ENCODE measurements around the gene HSPH1.
"Not testable (repeated sequence)": the region's sequence is repeated elsewhere in the genome, so short reads cannot be mapped to it uniquely, and the experiment has no call there.

HSPH1 gene

GRCh38 chr13:31097911-31098434, 63.7 kb downstream of the HSPH1 start:
- H3K36me3 ChIP-seq (ENCODE audit: insufficient read depth, low read length); H3K4me1 ChIP-seq (ENCODE audit: control insufficient read depth, insufficient read depth, low read length, unreplicated experiment); H3K79me2 ChIP-seq (ENCODE audit: control insufficient read depth, insufficient read depth, low read length, unreplicated experiment); H3K27ac ChIP-seq (ENCODE audit: low read depth, low read length); H2AFZ ChIP-seq (ENCODE audit: low read length, unreplicated experiment); H3K4me3 ChIP-seq (ENCODE audit: low read depth, low read length): not testable (repeated sequence)
- H3K27me3 ChIP-seq (ENCODE audit: insufficient read depth, low read length) = peaks cover 60% of the 10 kb centered on the region

GRCh38 chr13:31096654-31097302, 64.9 kb downstream of the HSPH1 start:
- no peaks in the 10 kb centered on the region for H3K4me1 ChIP-seq (ENCODE audit: control insufficient read depth, insufficient read depth, low read length, unreplicated experiment)
- no peaks in the 10 kb centered on the region for H3K79me2 ChIP-seq (ENCODE audit: control insufficient read depth, insufficient read depth, low read length, unreplicated experiment)
- no peak overlapping the region for H3K4me3 ChIP-seq (ENCODE audit: low read depth, low read length)
- no peak overlapping the region for H3K27ac ChIP-seq (ENCODE audit: low read depth, low read length)
- no peaks in the 10 kb centered on the region for H3K36me3 ChIP-seq (ENCODE audit: insufficient read depth, low read length)
- H2AFZ ChIP-seq (ENCODE audit: low read length, unreplicated experiment) = no peak overlapping the region
- peaks cover 59% of the 10 kb centered on the region for H3K27me3 ChIP-seq (ENCODE audit: insufficient read depth, low read length)

GRCh38 chr13:31094331-31095015, 67.2 kb downstream of the HSPH1 start:
- peaks cover 37% of the 10 kb centered on the region for H3K27me3 ChIP-seq (ENCODE audit: insufficient read depth, low read length)
- no peaks in the 10 kb centered on the region for H3K4me1 ChIP-seq (ENCODE audit: control insufficient read depth, insufficient read depth, low read length, unreplicated experiment)
- H3K4me3 ChIP-seq (ENCODE audit: low read depth, low read length) = no peak overlapping the region
- no peak overlapping the region for H3K27ac ChIP-seq (ENCODE audit: low read depth, low read length)
- H2AFZ ChIP-seq (ENCODE audit: low read length, unreplicated experiment) = no peak overlapping the region
- H3K79me2 ChIP-seq (ENCODE audit: control insufficient read depth, insufficient read depth, low read length, unreplicated experiment) = no peaks in the 10 kb centered on the region
- no peaks in the 10 kb centered on the region for H3K36me3 ChIP-seq (ENCODE audit: insufficient read depth, low read length)

- Histone ChIP-seq H3K79me2 (ENCODE audit: control insufficient read depth, insufficient read depth, low read length, unreplicated experiment) (no peaks in the 10 kb centered on the region), H3K27ac (ENCODE audit: low read depth, low read length) (no peak overlapping the region), H3K4me3 (ENCODE audit: low read depth, low read length) (no peak overlapping the region), H3K27me3 (ENCODE audit: insufficient read depth, low read length) (peaks cover 30% of the 10 kb centered on the region), H2AFZ (ENCODE audit: low read length, unreplicated experiment) (no peak overlapping the region), H3K36me3 (ENCODE audit: insufficient read depth, low read length) (no peaks in the 10 kb centered on the region), H3K4me1 (ENCODE audit: control insufficient read depth, insufficient read depth, low read length, unreplicated experiment) (no peaks in the 10 kb centered on the region)
Observed at GRCh38 chr13:31093145-31093885, 68.4 kb downstream of the HSPH1 start.

- Histone ChIP-seq H3K4me1 (ENCODE audit: control insufficient read depth, insufficient read depth, low read length, unreplicated experiment) (no peaks in the 10 kb centered on the region), H3K36me3 (ENCODE audit: insufficient read depth, low read length) (no peaks in the 10 kb centered on the region), H3K27ac (ENCODE audit: low read depth, low read length) (no peak overlapping the region), H3K79me2 (ENCODE audit: control insufficient read depth, insufficient read depth, low read length, unreplicated experiment) (no peaks in the 10 kb centered on the region), H3K27me3 (ENCODE audit: insufficient read depth, low read length) (peaks cover 26% of the 10 kb centered on the region), H2AFZ (ENCODE audit: low read length, unreplicated experiment) (no peak overlapping the region), H3K4me3 (ENCODE audit: low read depth, low read length) (no peak overlapping the region)
Observed at GRCh38 chr13:31092646-31093045, 69.1 kb downstream of the HSPH1 start.

- Histone ChIP-seq H2AFZ (ENCODE audit: low read length, unreplicated experiment) (no peak overlapping the region), H3K27me3 (ENCODE audit: insufficient read depth, low read length) (peaks cover 19% of the 10 kb centered on the region), H3K36me3 (ENCODE audit: insufficient read depth, low read length) (no peaks in the 10 kb centered on the region), H3K27ac (ENCODE audit: low read depth, low read length) (no peak overlapping the region), H3K4me1 (ENCODE audit: control insufficient read depth, insufficient read depth, low read length, unreplicated experiment) (no peaks in the 10 kb centered on the region), H3K79me2 (ENCODE audit: control insufficient read depth, insufficient read depth, low read length, unreplicated experiment) (no peaks in the 10 kb centered on the region), H3K4me3 (ENCODE audit: low read depth, low read length) (no peak overlapping the region)
Observed at GRCh38 chr13:31090961-31091624, 70.6 kb downstream of the HSPH1 start.

GRCh38 chr13:31090096-31090495, 71.6 kb downstream of the HSPH1 start:
- Histone ChIP-seq H3K36me3 (ENCODE audit: insufficient read depth, low read length) (no peaks in the 10 kb centered on the region), H3K4me3 (ENCODE audit: low read depth, low read length) (no peak overlapping the region), H3K27me3 (ENCODE audit: insufficient read depth, low read length) (peaks cover 16% of the 10 kb centered on the region), H3K79me2 (ENCODE audit: control insufficient read depth, insufficient read depth, low read length, unreplicated experiment) (no peaks in the 10 kb centered on the region), H3K4me1 (ENCODE audit: control insufficient read depth, insufficient read depth, low read length, unreplicated experiment) (no peaks in the 10 kb centered on the region), H3K27ac (ENCODE audit: low read depth, low read length) (no peak overlapping the region), H2AFZ (ENCODE audit: low read length, unreplicated experiment) (no peak overlapping the region)

GRCh38 chr13:31089649-31090048, 72.1 kb downstream of the HSPH1 start:
- Histone ChIP-seq H3K4me1 (ENCODE audit: control insufficient read depth, insufficient read depth, low read length, unreplicated experiment) (no peaks in the 10 kb centered on the region), H3K27ac (ENCODE audit: low read depth, low read length) (no peak overlapping the region), H3K4me3 (ENCODE audit: low read depth, low read length) (no peak overlapping the region), H3K36me3 (ENCODE audit: insufficient read depth, low read length) (no peaks in the 10 kb centered on the region), H2AFZ (ENCODE audit: low read length, unreplicated experiment) (no peak overlapping the region), H3K79me2 (ENCODE audit: control insufficient read depth, insufficient read depth, low read length, unreplicated experiment) (no peaks in the 10 kb centered on the region), H3K27me3 (ENCODE audit: insufficient read depth, low read length) (peaks cover 15% of the 10 kb centered on the region)

GRCh38 chr13:31088826-31089420, 72.8 kb downstream of the HSPH1 start:
- Histone ChIP-seq H3K27ac (ENCODE audit: low read depth, low read length) (no peak overlapping the region), H3K4me1 (ENCODE audit: control insufficient read depth, insufficient read depth, low read length, unreplicated experiment) (no peaks in the 10 kb centered on the region), H2AFZ (ENCODE audit: low read length, unreplicated experiment) (no peak overlapping the region), H3K79me2 (ENCODE audit: control insufficient read depth, insufficient read depth, low read length, unreplicated experiment) (no peaks in the 10 kb centered on the region), H3K27me3 (ENCODE audit: insufficient read depth, low read length) (peaks cover 15% of the 10 kb centered on the region), H3K4me3 (ENCODE audit: low read depth, low read length) (no peak overlapping the region), H3K36me3 (ENCODE audit: insufficient read depth, low read length) (no peaks in the 10 kb centered on the region)
